Naive thymus-derived CD4-positive, alpha-beta T cell (primary cell): ENCODE data around the gene WNT4. TPM values are rescaled to one million over a fixed set of nuclear protein-coding genes. Genes with fewer than 3 reads are reported as not detected.

Experiments
- ATAC-seq: fragments of 150-1000 bp; cut with Tn5 transposase; 2 replicates; pipeline ENCODE4 v1.10.0; 2021; ENCODE audit warnings: mild to moderate bottlenecking, moderate library complexity
- CTCF ChIA-PET: fragments of 350-600 bp; sonication (Branson Sonifier 250); formaldehyde crosslinking; loops from one replicate; lab custom pipeline; 2021; ENCODE audit warnings: antibody characterized with exemption; lab: Charles Lee
- POLR2A ChIA-PET: fragments of 350-600 bp; sonication (Branson Sonifier 250); formaldehyde crosslinking; loops from one replicate; lab custom pipeline; 2021; ENCODE audit warnings: antibody characterized with exemption, inconsistent platforms; lab: Charles Lee
- DNase-seq, 9 donors: peaks; one replicate each; pipeline versions ENCODE4 v3.0.0 to v3.0.0-alpha.2; 2020 to 2022; ENCODE audit warnings: mixed read lengths in 1 of 9
- H3K27ac ChIP-seq: one replicate; pipeline ENCODE4 v1.7.0; 2013; ENCODE audit warnings: mild to moderate bottlenecking, low read depth, low read length, moderate library complexity
- H3K27me3 ChIP-seq, 2 donors: one replicate each; pipeline ENCODE4 v1.7.0; 2013; ENCODE audit warnings: low read length in 2 of 2, mild to moderate bottlenecking in 2 of 2, moderate library complexity in 2 of 2; ENCODE audit not compliant: control insufficient read depth in 2 of 2, insufficient read depth in 2 of 2
- H3K36me3 ChIP-seq, 3 experiments: 1 replicate in 2 of 3; 2 replicates in 1 of 3; pipeline ENCODE4 v1.7.0; 2013; ENCODE audit warnings: low read length in 3 of 3, mild to moderate bottlenecking in 3 of 3, moderate library complexity in 1 of 3; ENCODE audit not compliant: insufficient read depth in 3 of 3, control insufficient read depth in 2 of 3
- H3K4me1 ChIP-seq, 2 donors: one replicate each; pipeline ENCODE4 v1.7.0; 2013; ENCODE audit warnings: low read length in 2 of 2, mild to moderate bottlenecking in 2 of 2, moderate library complexity in 1 of 2; ENCODE audit not compliant: control insufficient read depth in 2 of 2, insufficient read depth in 2 of 2
- H3K4me3 ChIP-seq: 2 replicates; pipeline ENCODE4 v1.7.0; 2013; ENCODE audit warnings: mild to moderate bottlenecking, low read length
- H3K9me3 ChIP-seq, 3 experiments: 1 replicate in 2 of 3; 2 replicates in 1 of 3; pipeline ENCODE4 v1.7.0; 2013; ENCODE audit warnings: low read length in 3 of 3; ENCODE audit not compliant: control insufficient read depth in 2 of 3
- H3K27ac Mint-ChIP-seq, 9 donors: one replicate each; pipeline ENCODE4 v1.8.0; 2020 to 2022; ENCODE audit warnings: mixed read lengths in 9 of 9, mild to moderate bottlenecking in 8 of 9, moderate library complexity in 5 of 9, inconsistent platforms in 2 of 9
- H3K27me3 Mint-ChIP-seq, 5 donors: one replicate each; pipeline ENCODE4 v1.8.0; 2021 to 2022; ENCODE audit warnings: mixed read lengths in 5 of 5, mild to moderate bottlenecking in 1 of 5
- H3K36me3 Mint-ChIP-seq, 5 donors: one replicate each; pipeline ENCODE4 v1.8.0; 2020 to 2022; ENCODE audit warnings: mixed read lengths in 5 of 5, mild to moderate bottlenecking in 3 of 5, inconsistent platforms in 1 of 5
- H3K4me1 Mint-ChIP-seq, 7 donors: one replicate each; pipeline ENCODE4 v1.8.0; 2020 to 2022; ENCODE audit warnings: mixed read lengths in 7 of 7, mild to moderate bottlenecking in 3 of 7, inconsistent platforms in 1 of 7
- H3K4me3 Mint-ChIP-seq, 10 donors: one replicate each; pipeline ENCODE4 v1.8.0; 2020 to 2022; ENCODE audit warnings: mild to moderate bottlenecking in 10 of 10, mixed read lengths in 10 of 10, moderate library complexity in 6 of 10, inconsistent platforms in 2 of 10
- H3K9me3 Mint-ChIP-seq, 11 donors: one replicate each; pipeline ENCODE4 v1.8.0; 2020 to 2022; ENCODE audit warnings: mixed read lengths in 11 of 11, mild to moderate bottlenecking in 4 of 11, inconsistent platforms in 1 of 11, moderate library complexity in 1 of 11
- intact Hi-C, 2 donors: fragments of 100-400 bp; cut with micrococcal nuclease; formaldehyde crosslinking; loops; one replicate each; pipeline ENCODE4 v1.15.1; 2023
- polyA plus RNA-seq, 2 donors: library from polyadenylated mRNA; unstranded; fragments of 300-500 nt; fragmentation: Illumina TruSeq; gene quantifications; one replicate each; pipeline ENCODE4 v1.2.3, GENCODE V29; 2021
- total RNA-seq, 6 experiments: library from RNA in 5 of 6; stranded (reverse) in 5 of 6; gene quantifications; 1 replicate in 5 of 6; 2 replicates in 1 of 6; pipeline ENCODE4 v1.2.3 and lab custom pipeline; 2021 to 2026

The WNT4 gene
- total and polyA plus RNA-seq, 7 experiments from 2014 or later: 0.05 TPM; not detected in 6

DNA sequence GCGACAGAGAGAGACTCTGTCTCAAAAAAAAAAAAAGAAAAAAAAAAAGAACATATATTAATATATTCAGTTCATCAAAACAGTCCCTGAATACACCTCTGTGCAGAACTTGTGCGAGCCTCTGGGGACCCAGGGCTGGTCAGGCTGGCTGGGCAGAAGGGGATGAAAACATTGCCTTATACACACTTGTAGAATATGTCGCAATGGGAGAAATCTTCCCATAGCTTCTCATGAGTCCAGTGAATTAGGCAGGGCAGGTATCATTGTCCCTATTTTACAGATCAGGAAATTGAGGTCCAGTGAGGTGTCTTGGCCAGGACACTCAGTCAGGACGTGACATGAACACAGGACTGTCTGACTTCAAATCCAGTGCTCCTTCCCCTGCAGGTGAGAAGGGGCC lies 12.6 kb upstream of the WNT4 start:
- H3K27ac Mint-ChIP-seq: no peak overlapping the region
- no peak overlapping the region for H3K4me3 Mint-ChIP-seq
- Histone ChIP-seq H3K27me3 (no peaks in the 10 kb centered on the region), H3K4me1 (no peaks in the 10 kb centered on the region), H3K9me3 (no peaks in the 10 kb centered on the region), H3K4me3 (no peak overlapping the region), H3K27ac (no peak overlapping the region), H3K36me3 (no peaks in the 10 kb centered on the region)
- CTCF ChIA-PET: no interaction called here
- no peaks in the 10 kb centered on the region for H3K9me3 Mint-ChIP-seq
- ATAC-seq (no peak), DNase-seq (no peak)
- POLR2A ChIA-PET: no interaction called here
- no peaks in the 10 kb centered on the region for H3K4me1 Mint-ChIP-seq
- no peaks in the 10 kb centered on the region for H3K36me3 Mint-ChIP-seq
- H3K27me3 Mint-ChIP-seq: peaks cover 0 to 37% (median 13%) of the 10 kb centered on the region in 5 donors
- intact Hi-C loops: no loop called here

DNA sequence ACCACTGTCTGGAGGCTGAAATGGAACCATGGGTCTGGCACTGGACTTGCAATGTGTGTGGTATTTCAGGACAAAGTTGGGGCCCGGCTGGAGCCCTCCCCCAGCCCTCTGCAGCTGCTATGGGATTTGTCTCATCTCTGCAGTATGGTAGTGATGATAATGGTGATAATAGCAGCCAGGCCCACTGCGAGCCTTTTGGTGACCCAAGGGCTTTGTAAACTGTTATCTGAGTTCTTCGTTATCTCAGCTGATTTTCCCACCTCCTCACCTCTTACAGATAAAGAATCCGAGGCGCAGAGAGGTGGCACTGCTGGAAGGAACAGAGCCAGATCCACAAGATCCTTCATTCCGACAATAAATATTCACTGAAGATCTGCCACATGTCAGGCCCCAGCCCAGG lies 11.7 kb upstream of the WNT4 start:
- no peak for ATAC-seq
- Histone ChIP-seq H3K4me1 (no peaks in the 10 kb centered on the region), H3K36me3 (no peaks in the 10 kb centered on the region), H3K9me3 (no peaks in the 10 kb centered on the region), H3K4me3 (no peak overlapping the region), H3K27me3 (no peaks in the 10 kb centered on the region), H3K27ac (no peak overlapping the region)
- CTCF ChIA-PET: no interaction called here
- no peaks in the 10 kb centered on the region for H3K36me3 Mint-ChIP-seq
- H3K4me1 Mint-ChIP-seq: no peaks in the 10 kb centered on the region
- H3K9me3 Mint-ChIP-seq: no peaks in the 10 kb centered on the region
- no peak overlapping the region for H3K27ac Mint-ChIP-seq
- peaks cover 3 to 37% (median 13%) of the 10 kb centered on the region in 5 donors for H3K27me3 Mint-ChIP-seq
- intact Hi-C loops: no loop called here
- DNase-seq: no peak
- POLR2A ChIA-PET: no interaction called here
- H3K4me3 Mint-ChIP-seq: no peak overlapping the region

DNA sequence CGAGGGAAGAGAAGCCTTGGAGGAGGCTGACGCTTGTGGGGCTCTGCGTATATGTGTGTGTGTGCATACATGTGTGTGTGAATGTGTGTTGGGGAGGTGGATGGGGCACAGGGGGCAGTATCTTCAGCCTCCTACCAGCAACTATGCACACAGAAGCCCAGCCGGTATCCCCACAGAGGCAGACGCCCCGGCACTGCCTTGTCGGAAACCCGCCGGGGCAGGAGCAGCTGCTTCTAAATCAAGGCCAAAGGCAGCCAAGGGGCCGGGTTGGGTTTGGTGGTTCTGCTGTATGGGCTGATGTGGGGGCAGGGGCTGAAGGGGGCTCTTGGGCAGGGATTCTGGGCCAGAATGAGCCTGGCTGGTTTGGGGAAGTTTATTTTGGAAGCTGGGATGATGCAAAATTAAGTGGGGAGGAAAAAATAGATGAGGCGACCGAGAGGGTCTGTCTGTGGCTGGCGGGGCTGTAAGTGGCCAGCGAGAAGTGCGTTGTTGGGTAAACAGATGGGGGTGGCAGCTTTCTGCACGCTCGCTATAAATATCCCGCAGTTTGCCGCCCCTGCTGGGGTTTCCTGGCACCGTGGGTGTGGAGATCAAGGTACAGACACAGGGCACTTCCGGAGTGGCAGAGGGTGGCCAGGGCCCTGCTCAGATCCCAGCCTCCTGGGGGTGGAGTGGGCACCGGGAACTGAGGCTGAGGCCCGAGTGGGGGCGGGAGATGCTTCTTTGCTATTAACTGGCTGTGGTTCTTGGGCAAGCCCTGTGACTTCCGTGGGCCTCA lies 11.0 kb upstream of the WNT4 start:
- no peak for DNase-seq
- Mint-ChIP-seq H3K27me3 (peaks cover 8 to 44% (median 19%) of the 10 kb centered on the region in 5 donors), H3K4me3 (no peak overlapping the region), H3K4me1 (no peaks in the 10 kb centered on the region), H3K27ac (no peak overlapping the region), H3K9me3 (no peaks in the 10 kb centered on the region), H3K36me3 (no peaks in the 10 kb centered on the region)
- no peak overlapping the region for H3K4me3 ChIP-seq
- H3K9me3 ChIP-seq: no peaks in the 10 kb centered on the region
- no peak for ATAC-seq
- no peaks in the 10 kb centered on the region for H3K4me1 ChIP-seq
- intact Hi-C loops: no loop called here
- H3K27me3 ChIP-seq: no peaks in the 10 kb centered on the region
- ChIA-PET CTCF (no interaction called here), POLR2A (no interaction called here)
- H3K36me3 ChIP-seq: no peaks in the 10 kb centered on the region
- H3K27ac ChIP-seq: no peak overlapping the region

DNA sequence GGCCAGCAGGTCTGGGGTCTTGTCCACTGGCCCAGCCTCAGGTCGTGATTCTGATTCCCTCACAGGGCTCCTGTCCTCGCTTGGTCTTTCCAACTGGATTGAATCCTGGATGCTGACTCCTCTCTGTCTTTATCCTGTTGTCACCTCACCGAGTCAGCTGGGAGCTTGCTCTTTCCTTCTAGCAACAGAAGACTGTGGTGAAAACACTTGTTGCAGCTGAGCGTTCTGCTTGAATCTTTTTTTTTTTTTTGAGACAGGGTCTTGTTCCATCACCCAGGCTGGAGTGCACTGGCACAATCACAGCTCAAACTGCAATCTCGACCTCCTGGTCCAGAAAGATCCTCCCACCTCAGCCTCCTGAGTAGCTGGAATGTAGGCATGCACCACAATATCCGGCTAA lies 8.0 kb upstream of the WNT4 start:
- H3K36me3 ChIP-seq: no peaks in the 10 kb centered on the region
- intact Hi-C loops: no loop called here
- Mint-ChIP-seq H3K4me3 (no peak overlapping the region), H3K27me3 (peaks cover 29 to 57% (median 43%) of the 10 kb centered on the region in 5 donors), H3K27ac (no peak overlapping the region), H3K9me3 (no peaks in the 10 kb centered on the region), H3K36me3 (no peaks in the 10 kb centered on the region), H3K4me1 (no peaks in the 10 kb centered on the region)
- no peaks in the 10 kb centered on the region for H3K27me3 ChIP-seq
- H3K9me3 ChIP-seq: no peaks in the 10 kb centered on the region
- H3K4me3 ChIP-seq: no peak overlapping the region
- no peak for DNase-seq
- H3K4me1 ChIP-seq: no peaks in the 10 kb centered on the region
- no peak overlapping the region for H3K27ac ChIP-seq
- ChIA-PET POLR2A (no interaction called here), CTCF (no interaction called here)
- ATAC-seq: no peak

DNA sequence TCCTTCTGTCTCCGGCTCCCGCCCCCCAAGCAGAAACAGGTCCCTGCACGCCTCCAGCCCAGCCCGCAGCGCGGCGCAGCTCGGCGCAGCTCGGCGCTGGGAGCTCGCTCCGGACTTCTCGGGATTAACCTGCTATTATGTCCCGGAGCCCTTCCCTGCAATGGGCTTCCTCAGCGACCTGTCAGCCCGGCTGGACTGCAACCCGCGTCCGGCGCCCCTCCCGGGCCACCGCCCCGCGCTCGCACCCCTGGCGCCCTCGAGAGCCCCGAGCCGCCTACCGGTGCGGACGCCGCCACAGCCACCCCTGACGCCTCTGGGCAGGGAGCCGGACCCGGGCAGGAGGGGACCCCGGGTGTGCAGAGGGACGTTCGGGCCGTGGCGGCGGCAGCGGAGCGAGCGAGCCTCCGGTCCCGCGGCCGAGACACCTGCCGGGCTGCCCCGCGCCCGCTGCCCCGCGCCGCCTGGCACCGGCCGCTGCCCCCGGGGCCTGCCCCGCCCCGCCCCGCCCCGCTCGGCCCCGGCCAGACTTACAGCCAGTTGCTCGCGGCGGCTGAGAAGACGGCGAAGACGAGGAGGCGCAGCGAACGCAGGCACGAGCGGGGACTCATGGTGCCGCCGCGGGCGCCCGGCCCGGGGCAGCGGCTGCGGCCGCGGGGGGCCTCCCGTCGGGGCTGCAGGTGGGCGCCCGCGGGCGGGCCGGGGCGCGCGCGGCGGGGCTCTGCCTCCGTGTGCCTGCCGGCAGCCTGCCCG lies 407 bp downstream of the WNT4 start:
- ATAC-seq: peak; percentile 26
- no peak overlapping the region for H3K4me3 ChIP-seq

DNA sequence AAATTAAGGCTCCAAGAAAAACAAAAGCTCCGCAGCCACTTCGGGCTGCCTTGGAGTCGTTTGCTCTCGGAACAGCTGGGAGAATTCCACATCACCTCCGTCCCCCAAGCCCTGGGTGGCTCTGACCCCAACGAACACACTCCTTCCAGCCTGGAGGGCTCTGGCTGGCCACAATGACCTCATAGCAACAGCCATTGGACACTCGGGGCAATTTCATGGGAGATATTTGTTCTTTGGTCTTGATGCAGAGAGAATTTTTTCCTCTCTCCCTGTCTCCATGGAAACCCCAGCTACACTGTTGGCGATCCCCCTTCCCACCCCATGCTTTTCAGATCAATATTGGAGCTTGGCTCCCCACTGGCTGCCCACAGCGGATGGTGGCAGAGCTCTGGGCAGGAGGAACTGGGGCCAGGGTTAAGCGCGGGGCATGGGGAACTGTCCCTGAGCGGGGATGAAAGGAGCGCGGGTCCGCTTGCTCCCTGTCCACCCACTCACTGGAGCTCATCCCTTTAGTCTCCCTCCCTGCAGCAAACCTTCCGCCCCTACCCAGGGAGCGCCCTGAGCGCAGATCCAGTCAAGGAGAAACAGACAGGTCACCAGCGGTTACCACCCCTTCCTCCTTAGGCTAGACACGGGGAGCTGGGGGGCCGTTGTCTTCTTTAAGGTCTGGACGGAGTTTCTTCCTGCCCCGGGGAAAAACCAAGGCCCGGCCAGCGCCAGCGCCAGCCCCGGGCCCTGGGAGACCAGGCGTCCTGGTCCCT lies 1.2 kb downstream of the WNT4 start:
- POLR2A ChIA-PET: interaction anchor here (0.6 kb wide), 1 partner anchor 164 kb away, joined by 3 read pairs; no protein-coding TSS in a partner anchor
- DNase-seq (no peak), ATAC-seq (no peak)
- H3K4me1 Mint-ChIP-seq: peaks cover 5 to 12% (median 7%) of the 10 kb centered on the region in 7 donors
- H3K36me3 ChIP-seq: no peaks in the 10 kb centered on the region
- peaks cover 5 to 6% of the 10 kb centered on the region in 2 donors for H3K4me1 ChIP-seq
- H3K27ac ChIP-seq: no peak overlapping the region
- no peaks in the 10 kb centered on the region for H3K9me3 ChIP-seq
- intact Hi-C loops: no loop called here
- H3K36me3 Mint-ChIP-seq: peaks cover 0 to 5% (median 0%) of the 10 kb centered on the region in 5 donors
- peak overlapping the region in 9 of 10 donors; percentile 25 to 73 (median 48) for H3K4me3 Mint-ChIP-seq
- no peak overlapping the region for H3K4me3 ChIP-seq
- H3K27me3 Mint-ChIP-seq: peaks cover 37 to 61% (median 46%) of the 10 kb centered on the region in 5 donors
- CTCF ChIA-PET: no interaction called here
- H3K9me3 Mint-ChIP-seq: no peaks in the 10 kb centered on the region
- H3K27me3 ChIP-seq: peaks cover 0 to 19% of the 10 kb centered on the region in 2 donors
- no peak overlapping the region for H3K27ac Mint-ChIP-seq

More for the DNA sequence above, 407 bp downstream of the WNT4 start:
- Mint-ChIP-seq H3K27me3 (peaks cover 41 to 64% (median 50%) of the 10 kb centered on the region in 5 donors), H3K4me1 (peaks cover 5 to 12% (median 7%) of the 10 kb centered on the region in 7 donors), H3K9me3 (no peaks in the 10 kb centered on the region), H3K27ac (no peak overlapping the region), H3K4me3 (peak overlapping the region in 4 of 10 donors; percentile 25 to 67 (median 37)), H3K36me3 (peaks cover 0 to 5% (median 0%) of the 10 kb centered on the region in 5 donors)
- intact Hi-C loops: no loop called here
- Histone ChIP-seq H3K27ac (no peak overlapping the region), H3K9me3 (no peaks in the 10 kb centered on the region), H3K27me3 (peaks cover 0 to 19% of the 10 kb centered on the region in 2 donors), H3K36me3 (no peaks in the 10 kb centered on the region), H3K4me1 (peaks cover 5 to 6% of the 10 kb centered on the region in 2 donors)
- CTCF ChIA-PET: no interaction called here
- POLR2A ChIA-PET: no interaction called here
- DNase-seq: peak in 1 of 9 donors; percentile 33
